Urothelium cell line (cell line): ENCODE measurements around the gene ARHGAP8.

Source experiments
- DNase-seq: peaks from one replicate; pipeline ENCODE4 v3.0.0; 2011; ENCODE audit warnings: low spot score, mixed read lengths
- FAIRE-seq: peaks from 2 replicates; lab custom pipeline; 2011; peaks lifted over from hg19 to GRCh38; lab: Jason Lieb, UNC

ARHGAP8 gene

DNA sequence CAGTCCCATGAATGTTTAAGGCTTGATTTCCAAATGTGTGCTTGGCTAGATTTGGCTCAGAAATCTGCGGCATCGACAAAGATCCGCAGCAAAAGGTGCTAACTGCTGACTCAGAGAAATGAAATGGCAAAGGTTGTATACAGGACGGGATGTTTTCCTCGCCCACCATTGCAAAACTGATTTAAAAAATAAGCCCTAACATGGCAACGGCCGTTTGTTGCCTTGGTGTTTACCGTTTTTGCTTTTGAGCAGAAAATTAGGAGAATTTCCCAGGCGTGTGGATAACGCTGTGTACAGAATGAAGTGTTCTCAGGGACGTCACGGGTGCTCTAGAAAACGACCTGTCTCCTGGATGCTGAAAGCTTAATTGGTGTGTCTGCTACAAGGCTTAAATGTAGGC is 70.2 kb downstream of the ARHGAP8 start:
- no peak for DNase-seq
- FAIRE-seq: no peak

GRCh38 chr22:44823396-44823795 is 71.0 kb downstream of the ARHGAP8 start:
- FAIRE-seq: peak; percentile 42
- DNase-seq: no peak

GRCh38 chr22:44823806-44824205 is 71.4 kb downstream of the ARHGAP8 start:
- FAIRE-seq (no peak), DNase-seq (no peak)

GRCh38 chr22:44824271-44824670 is 71.9 kb downstream of the ARHGAP8 start:
- FAIRE-seq: no peak
- DNase-seq: no peak

DNA sequence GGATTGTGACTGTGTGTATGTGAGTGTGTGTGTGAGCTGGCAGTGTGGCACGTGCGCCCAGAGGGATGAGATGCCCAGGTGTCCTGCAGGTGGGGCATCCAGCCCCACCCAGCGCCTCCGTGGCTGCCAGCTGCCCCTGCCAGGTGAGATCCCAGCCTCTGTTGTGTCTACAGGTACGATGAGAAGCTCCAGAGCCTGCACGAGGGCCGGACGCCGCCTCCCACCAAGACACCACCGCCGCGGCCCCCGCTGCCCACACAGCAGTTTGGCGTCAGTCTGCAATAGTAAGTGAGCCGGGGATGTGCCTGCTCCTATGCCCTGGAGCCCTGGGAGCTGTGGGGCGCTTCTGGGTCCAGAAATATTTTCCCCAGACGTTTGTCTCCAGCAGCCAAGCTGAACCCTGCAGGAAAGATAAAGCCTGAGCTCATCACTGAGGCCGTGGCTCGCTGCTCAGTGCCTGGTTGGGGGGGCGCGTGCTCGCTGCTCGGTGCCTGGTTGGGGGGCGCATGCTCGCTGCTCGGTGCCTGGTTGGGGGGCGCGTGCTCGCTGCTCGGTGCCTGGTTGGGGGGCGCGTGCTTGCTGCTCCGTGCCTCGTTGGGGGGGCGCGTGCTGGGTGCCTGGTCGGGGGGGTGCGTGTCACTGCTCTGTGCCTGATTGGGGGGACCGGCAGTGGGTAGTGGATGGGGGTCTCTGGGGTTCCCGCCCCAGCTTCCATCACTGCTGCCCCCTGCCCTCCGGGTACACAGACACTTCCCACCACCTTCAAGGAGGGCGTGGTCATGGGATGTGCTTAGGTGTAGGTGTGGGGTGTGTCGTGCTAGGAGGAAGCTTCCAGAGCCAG is 73.2 kb downstream of the ARHGAP8 start:
- no peak for FAIRE-seq
- DNase-seq: no peak

DNA sequence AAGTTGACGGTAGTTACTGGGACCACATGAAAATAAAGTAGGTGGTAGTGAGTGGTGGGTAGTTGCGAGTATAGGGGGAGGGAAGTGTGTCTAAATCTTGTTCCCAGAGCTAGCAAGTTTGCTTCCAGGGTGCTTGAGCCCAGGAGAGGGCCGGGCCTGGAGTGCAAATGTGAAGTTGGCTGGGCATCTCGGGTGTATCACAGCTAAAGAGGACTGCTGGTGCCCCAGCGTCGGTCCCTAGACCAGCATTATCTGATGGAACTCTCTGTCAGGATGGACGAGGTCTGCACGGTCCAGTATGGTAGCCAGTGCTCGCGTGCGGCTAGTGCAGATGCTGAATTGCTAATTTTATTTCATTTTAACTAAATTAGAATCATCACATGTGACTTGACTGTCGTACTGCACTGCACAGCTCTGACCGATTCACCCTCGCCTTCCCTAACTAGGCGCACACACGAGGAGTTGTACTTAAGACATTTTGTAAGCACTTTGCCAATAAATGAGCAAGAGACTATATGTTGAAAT is 75.4 kb downstream of the ARHGAP8 start:
- no peak for FAIRE-seq
- DNase-seq: no peak

GRCh38 chr22:44828193-44828592 is 75.8 kb downstream of the ARHGAP8 start:
- DNase-seq (peak; percentile 79), FAIRE-seq (no peak)

GRCh38 chr22:44831885-44832284 is 79.5 kb downstream of the ARHGAP8 start:
- no peak for DNase-seq
- FAIRE-seq: no peak

- no peak for FAIRE-seq
- DNase-seq: no peak
Measured at GRCh38 chr22:44834065-44834464, 81.7 kb downstream of the ARHGAP8 start.

DNA sequence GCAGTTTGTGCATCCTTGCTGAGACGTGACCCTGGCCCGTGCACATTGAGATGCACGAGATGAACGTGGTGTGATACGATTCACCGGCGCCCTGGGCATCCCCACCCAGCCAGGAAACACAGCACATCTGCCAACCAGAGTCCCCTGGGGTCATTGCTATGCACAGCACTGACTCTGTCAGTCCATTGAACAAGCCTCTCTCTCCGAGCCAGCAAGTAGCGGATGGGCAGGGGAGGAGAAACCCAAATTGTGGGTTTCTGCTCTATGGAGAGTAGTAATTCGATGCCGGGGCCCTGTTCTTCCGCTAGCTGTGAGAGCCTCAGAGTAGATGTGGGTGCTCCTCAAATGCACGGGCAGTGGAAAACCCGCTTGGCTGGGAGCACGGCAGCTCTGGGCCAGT is 85.1 kb downstream of the ARHGAP8 start:
- DNase-seq (no peak), FAIRE-seq (no peak)

DNA sequence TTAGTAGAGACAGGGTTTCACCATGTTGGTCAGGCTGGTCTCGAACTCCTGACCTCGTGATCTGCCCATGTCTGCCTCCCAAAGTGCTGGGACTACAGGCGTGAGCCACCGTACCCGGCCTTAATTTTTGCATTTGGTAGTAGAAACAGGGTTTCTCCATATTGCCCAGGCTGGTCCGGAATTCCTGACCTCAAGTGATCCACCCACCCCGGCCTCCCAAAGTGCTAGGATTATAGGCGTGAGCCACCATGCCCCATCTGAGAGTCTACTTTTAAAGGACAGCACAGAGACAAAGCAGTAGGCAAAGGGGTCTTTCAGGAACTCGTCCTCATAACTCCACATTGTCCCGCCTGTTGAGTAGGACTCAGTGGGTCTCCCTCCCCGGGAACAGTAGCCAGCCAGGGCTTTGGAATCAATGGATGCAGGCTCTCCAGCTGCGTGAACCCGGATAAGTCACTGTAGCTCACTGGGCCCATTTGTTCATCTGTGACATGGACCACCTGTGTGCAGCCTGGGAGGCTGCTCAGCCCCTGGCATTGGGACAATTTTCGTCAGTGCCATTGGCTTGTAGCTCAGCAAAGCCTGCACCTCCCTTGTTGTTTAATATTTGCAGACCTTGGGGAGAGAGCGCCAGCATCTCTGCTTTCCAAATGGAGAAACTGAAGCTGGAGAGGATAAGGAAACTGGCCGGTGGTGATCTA is 86.1 kb downstream of the ARHGAP8 start:
- FAIRE-seq (no peak), DNase-seq (no peak)

GRCh38 chr22:44839061-44839460 is 86.7 kb downstream of the ARHGAP8 start:
- DNase-seq (no peak), FAIRE-seq (no peak)

DNA sequence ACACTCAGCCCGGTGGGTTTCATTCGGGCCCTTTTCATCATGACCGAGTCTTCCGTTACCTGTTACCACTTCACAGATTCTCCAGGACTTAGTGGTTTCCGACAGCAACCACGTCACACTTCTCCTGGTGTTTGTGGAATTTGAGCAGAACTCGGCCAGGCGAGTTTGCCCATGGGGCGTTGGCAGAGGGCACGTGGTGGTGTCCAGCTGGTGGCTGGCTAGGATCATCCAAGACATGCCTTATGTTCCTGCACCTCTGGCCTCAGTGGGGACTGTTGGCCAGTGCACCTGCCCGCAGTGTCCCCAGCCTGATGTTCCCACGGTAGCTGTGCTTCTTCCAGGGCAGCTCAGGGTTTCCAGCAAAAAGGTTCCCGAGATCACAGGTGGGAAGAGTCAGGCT is 87.3 kb downstream of the ARHGAP8 start:
- peak; percentile 32 for FAIRE-seq
- DNase-seq: no peak

- no peak for DNase-seq
- FAIRE-seq: no peak
Measured at GRCh38 chr22:44840611-44841322, 88.4 kb downstream of the ARHGAP8 start.

DNA sequence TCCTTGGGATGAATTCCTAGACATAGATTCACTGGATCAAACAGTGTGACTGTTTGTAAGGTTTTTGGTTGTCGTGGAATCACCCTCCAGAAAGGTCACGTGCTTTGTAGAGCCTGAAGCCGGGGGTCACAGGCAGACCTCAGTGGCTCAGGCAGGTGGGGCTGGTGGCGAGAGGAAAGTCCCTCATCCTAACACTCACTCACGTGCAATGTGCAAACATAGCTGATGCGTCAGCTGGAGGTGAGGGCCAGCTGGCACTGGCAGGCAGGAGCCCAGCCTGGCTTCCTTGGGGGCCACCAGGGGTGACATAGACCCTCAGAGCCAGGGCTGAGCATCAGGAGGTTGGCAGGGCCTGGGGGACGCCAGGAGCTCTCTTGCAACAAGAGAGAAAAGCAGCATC is 90.0 kb downstream of the ARHGAP8 start:
- FAIRE-seq (peak; percentile 53), DNase-seq (no peak)

- DNase-seq (no peak), FAIRE-seq (no peak)
Measured at GRCh38 chr22:44845191-44845590, 92.8 kb downstream of the ARHGAP8 start.

DNA sequence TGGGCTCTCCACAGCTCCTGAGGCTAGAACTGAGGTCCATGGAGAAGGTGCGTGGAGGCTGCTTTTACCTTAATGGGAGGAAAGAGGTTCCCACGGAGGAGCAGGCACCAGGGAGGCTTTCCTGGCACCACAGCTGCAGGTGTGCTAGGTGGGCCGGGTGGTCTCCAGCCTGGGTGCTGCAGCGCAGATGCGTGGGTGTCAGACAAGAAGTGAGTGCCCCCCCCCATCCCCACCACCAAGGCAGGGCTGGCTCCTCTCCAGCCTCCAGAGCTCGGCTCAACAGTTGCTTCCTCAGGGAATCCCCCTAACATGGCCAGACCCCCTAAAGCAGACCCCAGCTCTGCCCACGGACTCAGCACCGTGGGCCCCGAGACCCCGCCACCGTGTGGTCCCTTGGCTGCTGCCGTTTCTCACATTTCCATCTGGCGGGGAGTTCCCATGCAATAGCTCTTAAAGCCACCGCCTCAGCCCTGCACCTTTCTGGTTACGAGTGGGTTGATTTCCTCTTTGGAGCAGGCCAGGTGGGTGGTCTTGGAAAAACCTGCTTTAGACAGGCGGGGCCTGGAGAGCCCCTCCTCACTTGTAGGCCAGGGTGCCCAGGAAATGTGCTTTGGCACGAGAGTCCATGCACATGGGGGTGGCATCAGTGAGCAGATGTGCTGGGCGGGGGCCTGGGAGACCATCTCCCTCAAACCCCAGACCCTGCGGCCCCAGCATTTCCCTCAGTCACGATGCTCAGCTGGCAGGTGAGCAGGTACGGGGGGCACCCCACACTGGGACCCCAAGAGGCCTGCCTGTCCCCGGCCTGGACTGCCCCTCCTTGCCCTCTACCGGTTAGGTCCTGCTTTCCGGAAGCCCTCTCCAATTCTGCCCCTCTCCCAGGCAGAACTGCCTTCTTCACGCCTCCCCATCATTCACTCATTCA is 93.7 kb downstream of the ARHGAP8 start:
- FAIRE-seq: no peak
- DNase-seq: no peak

- DNase-seq: no peak
- FAIRE-seq: no peak
Measured at GRCh38 chr22:44846726-44847275, 94.4 kb downstream of the ARHGAP8 start.

GRCh38 chr22:44847380-44847779 is 95.0 kb downstream of the ARHGAP8 start:
- FAIRE-seq (no peak), DNase-seq (no peak)

DNA sequence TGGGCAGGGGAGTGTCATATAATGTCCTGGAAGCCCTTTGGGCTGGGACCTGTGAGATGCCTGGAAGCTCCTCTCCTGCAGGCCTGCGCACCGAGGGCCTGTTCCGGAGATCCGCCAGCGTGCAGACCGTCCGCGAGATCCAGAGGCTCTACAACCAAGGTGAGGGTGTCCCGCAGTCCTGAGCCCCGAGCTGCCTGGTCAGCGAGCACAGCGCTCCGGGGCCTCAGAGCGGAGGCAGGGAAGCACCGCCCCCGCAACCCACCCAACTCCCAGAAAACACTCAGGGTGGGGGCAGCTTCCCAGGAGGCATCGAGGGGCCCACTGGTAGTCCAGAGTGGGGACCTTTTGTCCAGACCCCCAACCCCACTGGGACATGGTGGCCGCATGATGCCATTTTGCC is 95.5 kb downstream of the ARHGAP8 start:
- FAIRE-seq: no peak
- no peak for DNase-seq
